HEK293 (cell line): ENCODE measurements around the gene GRM3.

Source experiments
- CTCF ChIA-PET: fragments of 350-600 bp; formaldehyde crosslinking; extraction: SDS; loops from one replicate; lab custom pipeline; 2021; ENCODE audit warnings: antibody characterized with exemption; lab: Yijun Ruan, JAX
- POLR2A ChIA-PET: fragments of 300-600 bp; formaldehyde crosslinking; extraction: SDS; loops from one replicate; lab custom pipeline; 2020; ENCODE audit warnings: antibody characterized with exemption, inconsistent platforms; lab: Yijun Ruan, JAX
- H3K27ac ChIP-seq: fragments of 200-500 bp; sonication (Bioruptor generic); 2 replicates; pipeline ENCODE4 v1.5.1; 2014; ENCODE audit warnings: low read depth, low read length, control low read depth, inconsistent platforms; ENCODE audit errors: extremely low read depth
- H3K36me3 ChIP-seq, 2 experiments: fragments of 200-500 bp in 1 of 2; sonication (Bioruptor generic) in 1 of 2; 1 replicate in 1 of 2; 2 replicates in 1 of 2; pipeline ENCODE4 v1.5.1; 2014 to 2017; ENCODE audit warnings: inconsistent platforms in 2 of 2, low read length in 2 of 2; ENCODE audit not compliant: control insufficient read depth in 2 of 2, insufficient read depth in 1 of 2
- H3K4me1 ChIP-seq: fragments of 200-500 bp; sonication (Bioruptor generic); 2 replicates; pipeline ENCODE4 v1.5.1; 2014; ENCODE audit warnings: mild to moderate bottlenecking, low read length, inconsistent platforms; ENCODE audit not compliant: control insufficient read depth, insufficient read depth
- H3K4me3 ChIP-seq: 2 replicates; pipeline ENCODE4 v1.5.1; 2011; ENCODE audit warnings: low read depth, mild to moderate bottlenecking, control low read depth, low read length, moderate library complexity
- H3K9me3 ChIP-seq: fragments of 200-500 bp; sonication (Bioruptor generic); 2 replicates; pipeline ENCODE4 v1.5.1; 2014; ENCODE audit warnings: low read depth, low read length, inconsistent platforms; ENCODE audit not compliant: control insufficient read depth, insufficient read depth
- GLIS1 ChIP-seq: fragments of 450-650 bp; formaldehyde crosslinking; IDR thresholded peaks from 2 replicates; pipeline ENCODE4 v1.5.1; 2016; ENCODE audit warnings: missing biosample characterization, missing genetic modification characterization
- HOXD13 ChIP-seq: sonication (generic); formaldehyde crosslinking; IDR thresholded peaks from 2 replicates; pipeline ENCODE4 v1.8.0; 2022; ENCODE audit warnings: missing genetic modification reagents, borderline replicate concordance
- MYNN ChIP-seq: fragments of 450-650 bp; formaldehyde crosslinking; IDR thresholded peaks from 2 replicates; pipeline ENCODE4 v1.5.1; 2016; ENCODE audit warnings: missing biosample characterization, missing genetic modification characterization, borderline replicate concordance
- REPIN1 ChIP-seq: fragments of 450-650 bp; formaldehyde crosslinking; IDR thresholded peaks from 2 replicates; pipeline ENCODE4 v1.5.1; 2017; ENCODE audit warnings: missing biosample characterization, missing genetic modification characterization, low read depth
- TCF7L2 ChIP-seq: IDR thresholded peaks from 2 replicates; pipeline ENCODE4 v1.6.1; 2011; ENCODE audit warnings: low read depth, mild to moderate bottlenecking, inconsistent platforms, low read length, moderate library complexity, borderline replicate concordance
- ZBTB8A ChIP-seq: fragments of 450-650 bp; formaldehyde crosslinking; IDR thresholded peaks from 2 replicates; pipeline ENCODE4 v1.5.1; 2016; ENCODE audit warnings: missing biosample characterization, missing genetic modification characterization
- ZFP41 ChIP-seq: fragments of 450-650 bp; formaldehyde crosslinking; IDR thresholded peaks from 2 replicates; pipeline ENCODE4 v1.5.1; 2016; ENCODE audit warnings: missing biosample characterization, missing genetic modification characterization, borderline replicate concordance
- ZIC2 ChIP-seq: fragments of 450-650 bp; formaldehyde crosslinking; IDR thresholded peaks from 2 replicates; pipeline ENCODE4 v1.5.1; 2016; ENCODE audit warnings: missing biosample characterization, missing genetic modification characterization
- ZNF335 ChIP-seq: fragments of 450-650 bp; formaldehyde crosslinking; conservative IDR thresholded peaks from 2 replicates; pipeline ENCODE4 v1.5.1; 2016; ENCODE audit warnings: missing biosample characterization, missing genetic modification characterization
- ZNF473 ChIP-seq: fragments of 450-650 bp; formaldehyde crosslinking; IDR thresholded peaks from 2 replicates; pipeline ENCODE4 v1.5.1; 2017; ENCODE audit warnings: missing biosample characterization, missing genetic modification characterization
- ZNF558 ChIP-seq: fragments of 450-650 bp; formaldehyde crosslinking; IDR thresholded peaks from 2 replicates; pipeline ENCODE4 v1.5.1; 2016; ENCODE audit warnings: missing biosample characterization, missing genetic modification characterization
- ZNF624 ChIP-seq: fragments of 450-650 bp; formaldehyde crosslinking; IDR thresholded peaks from 2 replicates; pipeline ENCODE4 v1.5.1; 2017; ENCODE audit warnings: missing biosample characterization, missing genetic modification characterization
- ZSCAN23 ChIP-seq: fragments of 450-650 bp; formaldehyde crosslinking; IDR thresholded peaks from 2 replicates; pipeline ENCODE4 v1.5.1; 2016; ENCODE audit warnings: missing biosample characterization, missing genetic modification characterization
- TF ChIP-seq, protein P1 (sequence below): fragments of 450-650 bp; formaldehyde crosslinking; IDR thresholded peaks from 2 replicates; pipeline ENCODE4 v1.5.1; 2017; ENCODE audit warnings: missing biosample characterization, missing genetic modification characterization
- TF ChIP-seq, protein P2 (sequence below): fragments of 450-650 bp; formaldehyde crosslinking; IDR thresholded peaks from 2 replicates; pipeline ENCODE4 v1.5.1; 2016; ENCODE audit warnings: missing biosample characterization, missing genetic modification characterization

Gene GRM3

DNA sequence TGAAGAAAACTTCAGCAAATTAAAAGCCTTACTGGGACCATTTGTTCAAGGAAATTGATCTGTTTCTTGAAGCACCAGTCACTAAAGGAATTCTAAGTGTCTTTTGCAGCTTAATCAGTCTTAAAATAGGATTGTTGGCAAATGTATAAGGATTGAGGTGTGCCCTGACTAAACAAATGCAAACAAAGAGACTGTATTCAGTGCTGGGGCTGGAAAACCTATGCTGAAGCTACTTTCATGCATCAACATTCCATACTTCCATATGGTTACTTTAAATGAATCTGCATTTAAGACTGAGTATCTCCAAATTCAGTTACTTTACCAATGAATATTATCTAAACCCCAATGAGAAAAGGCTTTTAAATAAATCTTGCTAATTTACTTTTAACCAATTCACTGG lies 232.4 kb downstream of the GRM3 start:
- Histone ChIP-seq H3K36me3 (peaks cover 0 to 3% of the 10 kb centered on the region in 2 experiments; a peak in 1 of 3 replicates), H3K4me3 (no peak overlapping the region), H3K9me3 (no peaks in the 10 kb centered on the region), H3K4me1 (no peaks in the 10 kb centered on the region), H3K27ac (no peak overlapping the region)
- TF ChIP-seq MYNN (tag by site-specific recombination), result no peak
- TF ChIP-seq, protein P1, sequence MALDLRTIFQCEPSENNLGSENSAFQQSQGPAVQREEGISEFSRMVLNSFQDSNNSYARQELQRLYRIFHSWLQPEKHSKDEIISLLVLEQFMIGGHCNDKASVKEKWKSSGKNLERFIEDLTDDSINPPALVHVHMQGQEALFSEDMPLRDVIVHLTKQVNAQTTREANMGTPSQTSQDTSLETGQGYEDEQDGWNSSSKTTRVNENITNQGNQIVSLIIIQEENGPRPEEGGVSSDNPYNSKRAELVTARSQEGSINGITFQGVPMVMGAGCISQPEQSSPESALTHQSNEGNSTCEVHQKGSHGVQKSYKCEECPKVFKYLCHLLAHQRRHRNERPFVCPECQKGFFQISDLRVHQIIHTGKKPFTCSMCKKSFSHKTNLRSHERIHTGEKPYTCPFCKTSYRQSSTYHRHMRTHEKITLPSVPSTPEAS, result no peak
- TF ChIP-seq TCF7L2, result no peak
- TF ChIP-seq ZNF558, result no peak
- no peak for TF ChIP-seq ZIC2 (tag by site-specific recombination)
- no peak for TF ChIP-seq ZNF335 (tag by site-specific recombination)
- no peak for TF ChIP-seq HOXD13 (CRISPR knock-in tag)
- TF ChIP-seq ZBTB8A (tag by site-specific recombination), result no peak
- TF ChIP-seq ZSCAN23 (tag by site-specific recombination), result no peak
- TF ChIP-seq ZFP41, result no peak
- no peak for TF ChIP-seq ZNF473 (tag by site-specific recombination)
- CTCF ChIA-PET, result no interaction called here
- POLR2A ChIA-PET, result no interaction called here

DNA sequence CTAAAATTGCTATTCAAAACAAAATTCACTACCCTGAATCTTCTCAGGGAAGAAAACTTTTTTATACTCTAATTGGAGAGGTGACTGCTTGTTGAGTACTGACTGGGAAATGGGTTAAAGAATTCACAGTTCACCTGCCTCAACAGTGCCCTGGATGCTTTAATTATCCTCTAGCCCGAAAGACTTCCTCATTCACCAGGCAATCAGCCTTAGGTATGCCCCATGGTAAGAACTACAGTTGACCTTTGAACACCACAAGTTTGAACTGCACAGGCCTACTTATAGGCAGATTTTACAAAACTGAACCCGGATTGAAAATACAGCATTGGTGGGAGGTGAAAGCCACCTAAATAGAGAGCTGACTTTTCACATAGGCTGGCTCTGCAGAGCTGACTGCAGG lies 240.4 kb downstream of the GRM3 start:
- no peaks in the 10 kb centered on the region for H3K4me1 ChIP-seq
- POLR2A ChIA-PET, result no interaction called here
- no peak overlapping the region for H3K27ac ChIP-seq
- peaks cover 0 to 6% of the 10 kb centered on the region in 2 experiments; a peak in 1 of 3 replicates for H3K36me3 ChIP-seq
- CTCF ChIA-PET, result no interaction called here
- H3K4me3 ChIP-seq, result no peak overlapping the region
- no peak for TF ChIP-seq ZNF558
- TF ChIP-seq ZNF624 (tag by site-specific recombination), result no peak
- H3K9me3 ChIP-seq, result no peaks in the 10 kb centered on the region

DNA sequence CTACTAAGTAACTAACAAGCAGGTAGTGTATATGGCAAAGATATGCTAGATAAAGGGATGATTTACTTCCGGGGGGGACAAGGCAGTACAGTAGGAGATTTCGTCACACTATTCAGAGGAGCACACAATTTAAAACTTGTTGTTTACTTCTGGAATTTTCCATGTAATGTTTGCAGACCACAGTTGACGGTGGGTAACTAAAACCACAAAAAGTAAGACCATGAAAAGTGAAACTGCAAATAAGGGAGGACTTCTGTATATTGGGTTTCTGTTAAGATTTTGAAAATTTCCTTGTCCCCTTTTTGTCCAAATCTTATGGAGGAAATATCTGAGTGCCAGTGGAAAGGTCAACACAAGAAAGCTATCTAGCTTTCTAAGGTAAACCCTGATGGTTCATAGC lies 245.8 kb downstream of the GRM3 start:
- H3K4me1 ChIP-seq, result no peaks in the 10 kb centered on the region
- H3K27ac ChIP-seq, result no peak overlapping the region
- POLR2A ChIA-PET, result no interaction called here
- no peak for TF ChIP-seq REPIN1 (tag by site-specific recombination)
- CTCF ChIA-PET, result interaction anchor here (0.5 to 0.6 kb wide), 2 partner anchors 17 to 35 kb away, joined by 3 read pairs; no protein-coding TSS in a partner anchor
- H3K9me3 ChIP-seq, result no peaks in the 10 kb centered on the region
- H3K4me3 ChIP-seq, result no peak overlapping the region
- peaks cover 0 to 24% of the 10 kb centered on the region in 2 experiments; a peak in 2 of 3 replicates for H3K36me3 ChIP-seq

DNA sequence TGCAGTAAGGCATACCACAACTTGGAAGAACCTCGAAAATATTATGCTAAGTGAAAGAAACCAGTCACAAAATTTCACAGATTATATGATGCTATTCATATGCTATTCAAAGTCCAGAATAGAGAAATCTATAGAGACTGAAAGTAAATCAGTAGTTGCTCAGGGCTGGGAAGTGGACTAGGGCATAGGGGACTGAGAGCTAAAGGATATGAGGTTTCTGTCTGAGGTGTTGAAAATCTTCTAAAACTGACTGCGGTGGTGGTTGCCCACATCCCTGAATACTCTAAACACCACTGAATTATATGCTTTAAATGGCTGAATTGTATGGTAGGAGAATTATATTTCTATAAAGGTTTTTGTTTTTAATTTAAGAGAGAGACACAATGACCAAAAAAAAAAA lies 254.5 kb downstream of the GRM3 start:
- CTCF ChIA-PET, result interaction anchor here (0.6 to 1.2 kb wide), 3 partner anchors 13 to 41 kb away, joined by 4 to 5 read pairs (median 5); no protein-coding TSS in a partner anchor
- Histone ChIP-seq H3K36me3 (peaks cover 0 to 12% of the 10 kb centered on the region in 2 experiments; a peak in 1 of 3 replicates), H3K27ac (no peak overlapping the region), H3K4me1 (no peaks in the 10 kb centered on the region), H3K4me3 (no peak overlapping the region)
- TF ChIP-seq GLIS1 (tag by site-specific recombination), result no peak
- TF ChIP-seq, protein P2, sequence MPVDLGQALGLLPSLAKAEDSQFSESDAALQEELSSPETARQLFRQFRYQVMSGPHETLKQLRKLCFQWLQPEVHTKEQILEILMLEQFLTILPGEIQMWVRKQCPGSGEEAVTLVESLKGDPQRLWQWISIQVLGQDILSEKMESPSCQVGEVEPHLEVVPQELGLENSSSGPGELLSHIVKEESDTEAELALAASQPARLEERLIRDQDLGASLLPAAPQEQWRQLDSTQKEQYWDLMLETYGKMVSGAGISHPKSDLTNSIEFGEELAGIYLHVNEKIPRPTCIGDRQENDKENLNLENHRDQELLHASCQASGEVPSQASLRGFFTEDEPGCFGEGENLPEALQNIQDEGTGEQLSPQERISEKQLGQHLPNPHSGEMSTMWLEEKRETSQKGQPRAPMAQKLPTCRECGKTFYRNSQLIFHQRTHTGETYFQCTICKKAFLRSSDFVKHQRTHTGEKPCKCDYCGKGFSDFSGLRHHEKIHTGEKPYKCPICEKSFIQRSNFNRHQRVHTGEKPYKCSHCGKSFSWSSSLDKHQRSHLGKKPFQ (tag by site-specific recombination), result no peak
- TF ChIP-seq, all 188 proteins: peak for 0
- H3K9me3 ChIP-seq, result no peaks in the 10 kb centered on the region
- POLR2A ChIA-PET, result no interaction called here
